NCI-H2196 treated with DMSO at 0.1 percent for 48 hours (cell line): ENCODE results near the gene CD274.
"Not testable (repeated sequence)": the region's sequence is repeated elsewhere in the genome, so short reads cannot be mapped to it uniquely, and the experiment has no call there.

Experiments
- DNase-seq: peaks from one replicate; lab custom pipeline; 2025; ENCODE audit not compliant: unreplicated experiment; lab: John Stamatoyannopoulos, UW

Gene CD274

DNA sequence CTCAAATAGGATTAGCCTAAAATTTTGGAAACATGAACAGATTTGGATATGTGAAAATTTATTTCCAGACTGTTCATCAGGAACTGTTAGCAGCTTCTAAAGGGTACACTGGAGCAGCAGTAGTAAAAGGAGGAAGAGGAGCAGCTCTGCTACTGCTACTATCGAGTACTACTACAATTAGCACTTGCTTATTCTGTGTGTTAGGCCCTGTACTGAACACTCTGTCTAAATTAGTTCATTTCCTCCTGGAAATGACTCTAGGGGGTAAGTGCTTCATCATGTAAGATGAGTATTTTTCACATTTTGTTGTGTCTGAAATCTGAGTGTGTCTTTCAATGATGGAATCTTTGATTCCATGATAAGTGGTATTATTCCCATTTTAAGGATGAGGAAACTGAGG is 9.8 kb downstream of the CD274 start:
- no peak for DNase-seq

DNA sequence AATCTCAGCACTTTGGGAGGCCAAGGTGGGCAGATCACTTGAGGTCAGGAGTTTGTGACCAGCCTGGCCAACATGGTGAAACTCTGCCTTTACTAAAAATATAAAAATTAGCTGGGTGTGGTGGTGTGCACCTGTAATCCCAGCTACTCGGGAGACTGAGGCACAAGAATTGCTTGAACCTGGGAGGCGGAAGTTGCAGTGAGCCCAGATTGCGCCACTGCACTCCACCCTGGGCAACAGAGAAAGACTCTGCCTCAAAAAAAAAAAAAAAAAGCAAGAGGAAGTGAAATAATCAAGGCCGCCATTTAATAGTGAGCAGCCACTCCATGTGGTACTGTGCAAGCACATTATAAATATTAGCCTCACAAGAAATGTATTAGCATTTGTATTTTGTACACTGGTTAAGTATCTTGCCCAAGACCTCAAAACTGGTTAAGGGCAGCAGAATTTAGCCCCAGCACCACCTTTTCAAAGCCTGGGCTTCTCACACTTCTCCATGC is 14.5 kb downstream of the CD274 start:
- DNase-seq, result not testable (repeated sequence)

DNA sequence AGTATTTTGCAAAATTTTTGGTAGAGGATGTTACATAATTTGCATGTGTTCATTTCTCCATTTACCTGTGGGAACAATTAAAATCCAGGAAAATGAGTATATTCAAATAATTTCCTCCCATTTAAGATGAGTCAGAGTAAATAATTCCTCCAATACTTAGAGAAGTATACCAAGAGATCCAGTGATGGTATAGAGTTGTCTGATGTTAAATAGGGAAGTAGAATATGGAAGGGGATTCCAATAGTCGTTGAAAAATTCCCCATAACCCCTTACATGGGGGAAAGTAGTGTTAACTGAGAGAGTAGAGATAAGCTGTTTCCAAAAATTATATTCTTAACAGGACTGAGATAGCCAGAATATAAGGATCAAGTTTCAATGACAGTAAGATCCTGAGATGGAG is 15.7 kb downstream of the CD274 start:
- no peak for DNase-seq

DNA sequence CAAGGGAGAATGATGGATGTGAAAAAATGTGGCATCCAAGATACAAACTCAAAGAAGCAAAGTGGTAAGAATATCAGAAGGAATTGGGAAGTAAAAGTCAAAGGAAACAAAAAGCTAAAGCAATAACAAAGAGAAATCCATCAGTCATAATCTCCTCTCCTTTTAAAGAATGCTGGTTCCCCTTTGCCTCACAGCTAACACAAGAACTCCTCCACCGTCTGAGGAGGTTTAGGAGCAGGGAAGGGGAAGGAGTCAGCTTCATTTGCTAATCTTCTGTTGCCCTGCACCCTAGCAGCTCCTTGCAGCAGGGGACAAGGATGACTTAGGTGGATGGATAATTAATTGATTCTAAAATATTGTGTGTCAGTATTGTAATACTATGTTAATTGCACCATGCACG is 16.4 kb downstream of the CD274 start:
- no peak for DNase-seq

DNA sequence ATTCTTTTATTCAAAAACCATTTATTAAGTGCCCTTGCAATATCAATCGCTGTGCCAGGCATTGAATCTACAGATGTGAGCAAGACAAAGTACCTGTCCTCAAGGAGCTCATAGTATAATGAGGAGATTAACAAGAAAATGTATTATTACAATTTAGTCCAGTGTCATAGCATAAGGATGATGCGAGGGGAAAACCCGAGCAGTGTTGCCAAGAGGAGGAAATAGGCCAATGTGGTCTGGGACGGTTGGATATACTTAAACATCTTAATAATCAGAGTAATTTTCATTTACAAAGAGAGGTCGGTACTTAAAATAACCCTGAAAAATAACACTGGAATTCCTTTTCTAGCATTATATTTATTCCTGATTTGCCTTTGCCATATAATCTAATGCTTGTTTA is 18.5 kb downstream of the CD274 start:
- no peak for DNase-seq

DNA sequence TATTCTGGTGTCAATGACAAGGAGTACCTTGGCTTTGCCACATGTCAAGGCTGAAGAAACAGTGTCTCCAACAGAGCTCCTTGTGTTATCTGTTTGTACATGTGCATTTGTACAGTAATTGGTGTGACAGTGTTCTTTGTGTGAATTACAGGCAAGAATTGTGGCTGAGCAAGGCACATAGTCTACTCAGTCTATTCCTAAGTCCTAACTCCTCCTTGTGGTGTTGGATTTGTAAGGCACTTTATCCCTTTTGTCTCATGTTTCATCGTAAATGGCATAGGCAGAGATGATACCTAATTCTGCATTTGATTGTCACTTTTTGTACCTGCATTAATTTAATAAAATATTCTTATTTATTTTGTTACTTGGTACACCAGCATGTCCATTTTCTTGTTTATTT is 19.8 kb downstream of the CD274 start:
- DNase-seq, result no peak

DNA sequence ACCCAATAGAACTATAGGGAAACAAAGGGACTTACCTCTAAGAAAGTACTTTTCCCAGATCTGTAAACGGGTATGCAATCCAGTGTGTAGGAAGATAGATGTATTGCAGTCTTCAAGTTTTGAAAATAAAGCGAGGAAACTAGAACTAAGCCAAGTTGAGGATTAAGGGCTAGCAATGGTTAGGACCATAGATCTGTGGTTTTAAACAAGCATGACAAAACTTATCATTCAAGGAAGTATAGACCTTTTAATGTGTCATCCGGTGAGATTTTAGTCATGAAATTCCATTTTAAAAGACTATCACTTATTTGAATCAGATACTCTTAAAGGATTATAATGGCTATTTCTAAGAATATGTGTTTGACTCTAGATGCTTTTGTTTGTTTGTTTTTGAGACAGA is 20.5 kb downstream of the CD274 start:
- DNase-seq, result no peak

DNA sequence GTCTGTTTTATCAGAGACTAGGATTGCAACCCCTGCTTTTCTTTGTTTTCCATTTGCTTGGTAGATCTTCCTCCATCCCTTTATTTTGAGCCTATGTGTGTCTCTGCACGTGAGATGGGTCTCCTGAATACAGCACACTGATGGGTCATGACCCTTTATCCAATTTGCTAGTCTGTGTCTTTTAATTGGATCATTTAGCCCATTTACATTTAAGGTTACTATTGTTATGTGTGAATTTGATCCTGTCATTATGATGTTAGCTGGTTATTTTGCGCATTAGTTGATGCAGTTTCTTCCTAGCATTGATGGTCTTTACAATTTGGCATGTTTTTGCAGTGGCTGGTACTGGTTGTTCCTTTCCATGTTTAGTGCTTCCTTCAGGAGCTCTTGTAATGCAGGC is 25.3 kb downstream of the CD274 start:
- not testable (repeated sequence) for DNase-seq

DNA sequence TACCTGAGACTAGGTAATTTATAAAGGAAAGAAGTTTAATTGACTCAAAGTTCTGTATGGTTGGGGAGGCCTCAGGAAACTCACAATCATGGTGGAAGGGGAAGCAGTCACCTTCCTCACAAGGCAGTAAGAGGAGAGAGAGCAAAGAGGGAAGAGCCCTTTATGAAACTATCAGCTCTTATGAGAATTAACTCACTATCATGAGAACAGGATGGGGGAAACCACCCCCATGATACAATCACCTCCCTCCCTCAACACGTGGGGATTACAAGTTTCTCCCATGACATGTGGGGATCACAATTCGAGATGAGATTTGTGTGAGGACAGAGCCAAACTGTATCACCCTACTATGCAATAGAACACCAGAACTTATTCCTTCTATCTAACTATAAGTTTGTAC is 27.9 kb downstream of the CD274 start:
- no peak for DNase-seq

DNA sequence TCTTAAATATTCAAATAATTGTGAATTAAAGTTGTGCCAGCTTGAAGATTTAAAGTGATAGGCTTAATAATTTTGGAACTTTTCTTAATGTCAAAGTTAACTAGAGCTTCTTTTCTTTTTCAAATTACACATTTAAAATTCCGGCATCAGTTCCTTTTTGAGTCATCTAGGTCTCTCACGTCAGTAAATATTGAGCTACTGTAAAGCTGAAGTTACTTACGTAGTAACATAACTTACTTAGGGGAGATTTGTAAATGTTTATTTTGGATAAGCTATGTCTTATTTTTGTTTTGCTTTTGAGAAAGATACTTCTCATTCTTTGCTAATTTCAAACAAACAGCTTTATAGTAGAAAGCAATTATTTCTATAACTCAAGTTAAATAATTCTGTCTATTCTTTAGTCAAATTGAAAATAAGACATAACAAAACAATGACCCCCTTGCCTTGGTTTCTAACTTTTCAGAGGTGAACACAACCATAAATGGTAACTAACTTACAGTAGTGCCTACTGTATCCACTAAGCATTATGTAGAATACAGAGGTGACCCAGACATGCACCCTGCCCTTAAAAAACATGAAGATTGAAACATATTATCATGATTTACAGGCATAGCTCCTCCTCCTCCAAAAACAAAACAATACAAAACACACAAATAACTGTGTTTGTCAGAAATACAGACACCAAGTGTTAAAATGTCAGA is 29.8 kb downstream of the CD274 start:
- no peak for DNase-seq

DNA sequence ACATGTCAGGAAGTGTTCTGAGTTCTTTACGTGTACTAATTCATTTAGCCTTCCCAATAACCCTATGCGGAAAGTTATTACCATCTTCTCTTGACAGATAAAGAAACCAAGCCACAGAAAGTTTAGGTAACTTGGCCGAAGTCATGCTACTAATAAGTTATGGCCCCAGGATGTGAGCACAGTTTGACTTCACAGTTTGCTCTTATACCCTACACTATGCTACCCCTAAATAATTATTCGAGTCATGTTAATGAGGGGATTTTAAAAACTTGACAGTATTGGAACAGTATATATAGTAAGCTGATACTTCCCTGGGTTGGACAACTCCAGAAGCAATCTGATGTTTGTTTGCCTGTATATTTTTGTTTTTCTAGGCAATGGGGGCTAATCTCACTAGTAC is 30.6 kb downstream of the CD274 start:
- DNase-seq, result no peak

DNA sequence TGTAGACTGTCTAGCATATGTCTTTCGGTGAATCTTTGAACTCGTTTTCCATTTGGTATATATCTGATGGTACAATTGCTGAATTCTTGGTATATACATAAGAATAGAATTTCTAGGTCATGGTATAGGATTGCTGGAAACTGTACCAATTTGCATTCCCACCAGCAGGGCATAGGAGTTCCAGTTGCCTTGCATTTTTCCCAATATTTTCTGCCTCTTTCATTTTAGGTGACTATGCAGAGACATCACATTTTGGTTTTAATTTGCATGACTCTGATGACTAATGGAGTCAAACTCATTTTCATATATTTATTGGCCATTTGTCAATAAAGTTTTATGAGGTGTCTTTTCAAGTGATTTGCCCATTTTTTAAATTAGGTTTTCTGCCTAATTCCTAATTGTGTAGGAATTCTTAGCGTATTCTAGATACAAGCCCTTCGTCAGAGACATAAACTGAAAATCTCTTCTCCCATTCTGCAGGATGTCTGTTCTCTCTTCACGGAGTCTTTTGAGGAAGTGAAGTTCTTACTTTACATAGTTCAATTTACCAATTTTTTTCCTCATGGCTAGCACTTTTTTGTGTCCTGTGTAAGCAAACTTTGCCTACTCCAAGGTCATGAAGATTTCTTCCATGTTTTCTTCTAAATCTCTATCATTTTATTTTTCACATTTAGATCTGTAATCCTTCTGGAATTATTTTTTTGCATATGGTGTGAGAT is 31.1 kb downstream of the CD274 start:
- DNase-seq, result no peak

DNA sequence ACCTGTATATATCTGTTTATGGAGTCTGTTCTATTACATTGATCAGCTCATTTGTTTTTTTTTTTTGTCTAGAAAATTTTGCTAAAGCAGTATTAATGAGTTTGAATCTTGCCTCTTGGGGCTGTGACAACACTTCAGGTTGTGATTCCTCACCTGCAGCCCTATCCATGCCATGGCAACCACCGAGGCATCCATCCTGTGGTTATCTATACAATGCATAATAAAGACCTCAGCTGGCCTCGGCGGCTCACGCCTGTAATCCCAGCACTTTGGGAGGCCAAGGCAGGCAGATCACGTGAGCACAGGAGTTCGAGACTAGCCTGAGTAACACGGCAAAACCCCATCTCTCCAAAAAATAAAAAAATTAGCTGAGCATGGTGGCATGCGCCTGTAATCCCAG is 31.9 kb downstream of the CD274 start:
- DNase-seq, result no peak

DNA sequence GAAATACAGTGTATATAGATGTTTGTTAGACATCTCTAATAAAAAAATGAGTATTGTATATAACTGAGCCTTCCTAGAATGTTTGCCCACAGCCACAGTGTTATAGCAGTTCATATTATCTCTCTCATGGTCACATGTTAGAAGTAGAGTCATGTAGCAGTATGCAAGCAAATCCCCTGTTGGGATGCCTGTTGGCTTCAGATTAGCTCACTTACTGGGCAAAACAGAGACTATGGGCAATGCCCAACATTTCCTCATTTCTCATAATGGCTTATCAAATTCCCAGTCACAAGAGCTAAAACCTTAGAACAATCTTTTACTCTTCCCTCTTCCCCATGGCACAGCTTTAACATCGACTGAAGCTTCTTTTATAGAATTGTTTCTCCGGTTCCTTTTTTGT is 33.0 kb downstream of the CD274 start:
- DNase-seq, result no peak

DNA sequence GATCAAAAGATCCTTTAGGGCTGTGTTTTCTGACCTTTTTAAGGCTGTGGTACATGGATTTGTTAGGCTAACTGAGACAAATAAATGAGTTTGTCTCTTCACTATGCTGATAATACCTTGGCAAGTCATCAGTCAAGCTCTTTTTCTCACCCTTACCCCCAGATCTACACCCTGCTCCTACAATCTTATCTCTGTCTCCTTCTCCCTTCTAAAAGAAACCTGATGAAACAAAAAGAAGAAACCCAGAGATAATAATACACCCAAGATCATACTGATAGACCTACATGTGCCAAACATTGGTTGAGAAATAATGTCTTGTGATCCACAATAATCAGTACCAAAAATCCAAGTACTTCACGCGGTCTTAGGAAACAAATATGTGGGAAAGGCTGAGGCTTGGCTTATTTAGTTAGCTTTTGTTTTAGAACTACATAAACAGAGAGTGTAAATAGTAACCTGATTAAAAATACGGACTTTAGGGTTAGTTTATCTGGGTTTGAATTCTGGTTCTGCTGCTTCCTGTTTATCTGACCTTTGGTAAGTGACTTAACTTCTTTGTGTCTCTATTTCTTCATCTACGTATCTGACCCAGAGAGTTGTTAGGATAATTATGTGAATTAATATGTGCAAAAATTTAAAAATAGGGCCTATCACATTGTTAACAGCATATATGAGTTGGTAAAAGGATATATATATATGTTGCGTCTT is 35.2 kb downstream of the CD274 start:
- DNase-seq, result no peak

DNA sequence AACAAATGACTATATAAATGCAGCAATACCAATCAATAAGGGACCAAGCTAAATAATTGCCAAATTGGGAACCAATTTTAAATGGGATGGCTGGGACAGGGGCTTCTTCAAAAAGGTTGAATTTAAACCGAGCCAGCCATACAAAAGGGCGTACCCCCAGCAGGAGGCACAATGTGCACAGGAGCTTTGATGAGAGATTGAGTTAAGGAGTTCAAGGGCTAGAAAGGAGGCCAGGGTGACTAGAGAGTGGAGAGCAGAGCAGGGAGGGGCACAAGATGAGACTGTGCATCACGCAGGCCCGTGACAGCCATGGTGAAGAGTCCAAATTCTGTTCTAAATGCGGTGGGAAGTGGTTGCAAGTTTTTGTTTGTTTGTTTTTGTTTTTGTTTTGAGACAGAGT is 36.6 kb downstream of the CD274 start:
- DNase-seq, result no peak

DNA sequence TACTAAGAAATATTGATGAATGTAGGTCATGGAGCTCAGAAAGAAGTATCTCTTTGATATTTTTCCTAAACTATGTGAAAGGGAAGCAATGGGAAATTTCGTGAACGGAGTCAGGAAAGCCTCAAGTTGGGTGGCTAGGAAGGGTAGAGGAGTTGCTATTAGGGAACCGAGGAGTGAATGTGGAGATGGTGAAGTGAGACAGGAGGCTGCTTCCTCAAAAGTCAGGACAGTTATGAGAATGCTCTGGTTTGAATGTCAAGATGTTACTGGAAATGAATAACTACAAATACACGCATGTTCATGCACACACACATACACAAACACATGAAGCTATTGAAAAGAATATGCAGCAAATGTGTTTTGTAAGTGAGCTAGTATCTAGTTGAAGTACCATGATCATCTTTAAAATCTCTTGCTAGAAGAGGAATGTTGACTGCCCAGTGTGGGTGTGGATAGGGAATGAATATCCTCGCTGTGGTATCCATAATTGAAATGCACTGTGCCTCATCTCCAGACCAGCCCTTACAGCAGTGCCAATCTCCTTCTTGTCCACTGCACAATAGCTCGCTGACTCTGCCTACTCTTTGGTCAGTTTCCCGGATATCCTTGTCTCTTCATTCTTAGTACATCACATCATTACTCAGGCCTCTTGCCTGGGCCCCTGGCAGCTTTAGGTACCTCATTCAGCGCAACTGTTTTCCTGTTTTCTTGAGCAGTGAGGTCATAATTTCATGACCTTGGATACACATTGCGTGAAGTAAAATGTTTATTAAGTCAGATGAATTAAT is 38.1 kb downstream of the CD274 start:
- DNase-seq, result no peak

DNA sequence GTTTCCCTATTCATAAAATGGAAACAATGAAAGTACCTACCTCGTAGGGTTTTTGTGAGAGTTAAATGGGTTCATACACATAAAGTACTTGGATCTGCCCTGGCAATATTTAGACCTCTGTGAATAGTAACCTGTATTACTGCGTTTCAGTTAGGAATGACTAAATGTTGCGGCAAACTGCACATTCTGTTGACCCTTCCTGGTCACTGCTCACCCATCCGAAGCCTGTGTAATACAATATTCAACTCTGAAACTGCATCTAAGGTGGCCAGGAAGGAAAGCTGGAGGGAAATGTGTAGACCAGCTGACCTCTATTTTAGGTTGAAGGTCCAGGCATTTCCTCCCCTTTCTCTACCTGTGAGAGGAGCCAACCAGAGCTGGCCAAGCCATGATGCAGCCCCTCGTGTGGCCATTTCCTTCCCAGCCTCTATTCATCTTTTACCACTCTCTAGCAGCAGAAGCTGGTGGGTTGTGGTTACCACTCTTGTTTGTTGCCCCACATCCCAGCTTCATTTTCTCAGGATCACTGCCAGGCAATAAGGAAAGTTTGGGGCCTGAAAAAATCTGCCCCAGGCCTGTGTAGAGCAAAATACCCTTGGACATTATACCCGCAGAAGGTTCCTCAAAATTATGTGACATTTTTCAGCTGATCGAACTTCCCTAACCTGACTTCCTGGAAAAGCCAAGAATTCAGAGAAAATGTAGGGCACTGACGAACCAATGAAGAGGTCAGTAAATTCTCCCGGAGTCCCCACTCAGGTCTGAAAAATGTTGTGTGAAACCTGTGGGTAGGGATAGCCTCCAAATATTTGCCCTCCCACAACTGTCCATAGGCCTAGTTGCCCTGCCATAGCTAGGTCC is 39.5 kb downstream of the CD274 start:
- DNase-seq, result no peak

DNA sequence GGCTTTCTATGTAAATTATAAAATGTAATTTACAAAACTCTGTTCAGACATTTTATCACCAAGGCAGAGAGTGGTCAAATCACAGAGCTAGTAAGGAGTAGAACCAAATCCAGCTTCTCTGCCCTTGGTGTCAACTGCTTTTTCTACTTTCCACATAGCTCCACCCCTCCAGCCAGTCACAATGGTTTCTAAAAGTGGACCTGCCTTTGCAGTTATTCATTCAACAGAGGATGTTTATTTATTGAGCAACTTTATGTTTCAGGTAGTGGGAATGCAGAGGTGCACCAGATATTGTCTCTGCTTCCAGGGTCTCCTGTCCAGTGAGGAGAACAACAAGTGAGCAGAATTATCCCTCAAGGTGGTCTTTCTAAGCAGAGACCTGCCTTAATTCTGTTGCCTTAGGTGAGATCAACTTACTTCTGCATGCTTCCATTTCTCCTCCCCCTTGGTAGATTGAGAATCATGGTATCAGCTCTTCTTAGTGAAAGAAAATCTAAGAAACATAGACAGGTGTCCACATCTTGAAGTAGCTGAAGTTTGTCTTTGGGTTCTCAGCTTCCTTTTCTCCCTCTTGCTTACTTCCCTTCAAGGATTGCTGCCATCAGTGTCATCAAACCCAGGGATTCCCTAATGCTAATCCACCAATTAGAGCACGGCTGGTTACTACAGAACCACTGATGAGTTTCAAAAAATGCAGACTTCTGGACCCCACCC is 42.8 kb downstream of the CD274 start:
- DNase-seq, result no peak
